GM21576 (cell line): Measurements from ENCODE around the gene HAGH.

ENCODE experiments used
- ATAC-seq: cut with Tn5 transposase; IDR thresholded peaks from one replicate; pipeline ENCODE4 v1.9.1; 2021; ENCODE audit warnings: mild to moderate bottlenecking, moderate library complexity; ENCODE audit not compliant: unreplicated experiment

HAGH gene

GRCh38 chr16:1832838-1833454, 6.3 kb upstream of the HAGH start:
- ATAC-seq = no peak

GRCh38 chr16:1831186-1832075, 4.8 kb upstream of the HAGH start:
- no peak for ATAC-seq

- ATAC-seq = no peak
Observed at GRCh38 chr16:1830213-1830612, 3.6 kb upstream of the HAGH start.

- no peak for ATAC-seq
Observed at GRCh38 chr16:1828645-1829410, 2.2 kb upstream of the HAGH start.

- ATAC-seq = peak; percentile 47
Observed at GRCh38 chr16:1825864-1826690, 548 bp downstream of the HAGH start.

- ATAC-seq = no peak
Observed at GRCh38 chr16:1825381-1825863, 1.2 kb downstream of the HAGH start.

GRCh38 chr16:1823821-1824220, 2.8 kb downstream of the HAGH start:
- no peak for ATAC-seq

- no peak for ATAC-seq
Observed at GRCh38 chr16:1822801-1823200, 3.8 kb downstream of the HAGH start.

- ATAC-seq = no peak
Observed at GRCh38 chr16:1821861-1822611, 4.6 kb downstream of the HAGH start.

GRCh38 chr16:1820946-1821290, 5.7 kb downstream of the HAGH start:
- ATAC-seq = no peak

- no peak for ATAC-seq
Observed at GRCh38 chr16:1820096-1820945, 6.3 kb downstream of the HAGH start.

GRCh38 chr16:1819611-1820010, 7.0 kb downstream of the HAGH start:
- no peak for ATAC-seq

GRCh38 chr16:1818873-1819525, 7.6 kb downstream of the HAGH start:
- no peak for ATAC-seq

GRCh38 chr16:1818204-1818872, 8.3 kb downstream of the HAGH start:
- ATAC-seq = no peak

GRCh38 chr16:1817716-1818115, 8.9 kb downstream of the HAGH start:
- ATAC-seq = no peak

GRCh38 chr16:1817276-1817589, 9.4 kb downstream of the HAGH start:
- no peak for ATAC-seq

GRCh38 chr16:1816396-1817275, 10.0 kb downstream of the HAGH start:
- ATAC-seq = no peak
